Stomach (tissue), 4 donors: ENCODE measurements around the gene IPPK.

Experiments
- CTCF ChIP-seq, 7 experiments: fragments of 450-650 bp in 4 of 7; fragments of 200-600 bp in 3 of 7; sonication (generic) in 3 of 7; IDR thresholded peaks; one replicate each; pipeline ENCODE4 v1.5.1; 2016 to 2019; ENCODE audit warnings: antibody characterized with exemption in 7 of 7, control low read depth in 2 of 7, mild to moderate bottlenecking in 1 of 7
- EP300 ChIP-seq: sonication (generic); formaldehyde crosslinking; IDR thresholded peaks from one replicate; pipeline ENCODE4 v1.6.1; 2017; ENCODE audit warnings: antibody characterized with exemption
- POLR2A ChIP-seq, 4 donors: fragments of 450-650 bp; IDR thresholded peaks; one replicate each; pipeline ENCODE4 v1.6.1; 2016; ENCODE audit warnings: antibody characterized with exemption in 4 of 4, control low read depth in 2 of 4, mild to moderate bottlenecking in 1 of 4, moderate library complexity in 1 of 4
- POLR2AphosphoS5 ChIP-seq, 3 donors: sonication (generic); formaldehyde crosslinking; IDR thresholded peaks; one replicate each; pipeline ENCODE4 v1.6.1; 2016; ENCODE audit warnings: antibody characterized with exemption in 3 of 3

GRCh38 chr9:92666236-92666635, 3.7 kb downstream of the IPPK start:
- TF ChIP-seq CTCF (IDR thresholded peaks at IDR 0.05) (no peak), POLR2AphosphoS5 (IDR thresholded peaks at IDR 0.05) (no peak), POLR2A (IDR thresholded peaks at IDR 0.05) (no peak), EP300 (no peak)
